ENCODE results near the gene KDM3B. TPM values are rescaled to one million over a fixed set of nuclear protein-coding genes. Genes with fewer than 3 reads are reported as not detected.
"Not testable (repeated sequence)": the region's sequence is repeated elsewhere in the genome, so short reads cannot be mapped to it uniquely, and the experiment has no call there.

The KDM3B gene
- total RNA-seq, 2 donors from 2014 or later, result 98.2 to 104 TPM

- Mint-ChIP-seq H3K27ac (no peak overlapping the region), H3K27me3 (ENCODE audit: insufficient read depth) (peaks cover 23% of the 10 kb centered on the region), H3K4me1 (peaks cover 17% of the 10 kb centered on the region), H3K9me3 (no peaks in the 10 kb centered on the region), H3K36me3 (ENCODE audit: low read depth) (peaks cover 11% of the 10 kb centered on the region), H3K4me3 (no peak overlapping the region)
- Histone ChIP-seq H3K36me3 (ENCODE audit: control insufficient read depth, insufficient read depth, low read length) (peaks cover 10% of the 10 kb centered on the region), H3K27ac (ENCODE audit: low read depth, low read length) (no peak overlapping the region), H3K9me3 (ENCODE audit: control insufficient read depth, low read length) (no peaks in the 10 kb centered on the region), H3K4me1 (ENCODE audit: control insufficient read depth, insufficient read depth, low read length) (peaks cover 7% of the 10 kb centered on the region), H3K9ac (ENCODE audit: extremely low read depth, low read length, poor library complexity, severe bottlenecking) (no peak overlapping the region), H3K27me3 (ENCODE audit: control insufficient read depth, insufficient read depth, low read length, poor library complexity, severe bottlenecking) (peaks cover 8% of the 10 kb centered on the region), H3K4me3 (ENCODE audit: low read length) (no peak overlapping the region)
- WGBS, 2 experiments (ENCODE audit: insufficient coverage in 1 of 2, insufficient read length in 1 of 2), result 90 to 100% methylated on average over 1 to 2 of the region's 2 CpGs
- TF ChIP-seq CTCF (conservative IDR thresholded peaks at IDR 0.05), result no peak
- DNase-seq, result no peak
Measured at GRCh38 chr5:138471052-138471361, 118.5 kb downstream of the KDM3B start.

GRCh38 chr5:138472353-138472752 lies 119.9 kb downstream of the KDM3B start:
- peaks cover 12% of the 10 kb centered on the region for H3K27me3 Mint-ChIP-seq (ENCODE audit: insufficient read depth)
- WGBS, 2 experiments (ENCODE audit: insufficient coverage in 1 of 2, insufficient read length in 1 of 2), result 55 to 67% methylated on average over 5 to 6 of the region's 6 CpGs
- peaks cover 16% of the 10 kb centered on the region for H3K4me1 Mint-ChIP-seq
- peak; percentile 85 for DNase-seq
- H3K27ac ChIP-seq (ENCODE audit: low read depth, low read length), result no peak overlapping the region
- no peak overlapping the region for H3K4me3 ChIP-seq (ENCODE audit: low read length)
- no peak overlapping the region for H3K9ac ChIP-seq (ENCODE audit: extremely low read depth, low read length, poor library complexity, severe bottlenecking)
- no peak overlapping the region for H3K4me3 Mint-ChIP-seq
- no peaks in the 10 kb centered on the region for H3K9me3 ChIP-seq (ENCODE audit: control insufficient read depth, low read length)
- H3K36me3 ChIP-seq (ENCODE audit: control insufficient read depth, insufficient read depth, low read length), result peaks cover 6% of the 10 kb centered on the region
- peaks cover 5% of the 10 kb centered on the region for H3K36me3 Mint-ChIP-seq (ENCODE audit: low read depth)
- H3K27ac Mint-ChIP-seq, result no peak overlapping the region
- TF ChIP-seq CTCF (conservative IDR thresholded peaks at IDR 0.05), result no peak
- H3K27me3 ChIP-seq (ENCODE audit: control insufficient read depth, insufficient read depth, low read length, poor library complexity, severe bottlenecking), result no peaks in the 10 kb centered on the region
- no peaks in the 10 kb centered on the region for H3K9me3 Mint-ChIP-seq
- no peaks in the 10 kb centered on the region for H3K4me1 ChIP-seq (ENCODE audit: control insufficient read depth, insufficient read depth, low read length)

- WGBS, 2 experiments (ENCODE audit: insufficient coverage in 1 of 2, insufficient read length in 1 of 2), result 91 to 96% methylated on average over 5 of the region's 5 CpGs
- peaks cover 14% of the 10 kb centered on the region for H3K4me1 Mint-ChIP-seq
- not testable (repeated sequence) for H3K27ac Mint-ChIP-seq
Measured at GRCh38 chr5:138473151-138473550, 120.7 kb downstream of the KDM3B start.

GRCh38 chr5:138476918-138477317 lies 124.4 kb downstream of the KDM3B start:
- Mint-ChIP-seq H3K4me1 (peaks cover 14% of the 10 kb centered on the region), H3K9me3 (no peaks in the 10 kb centered on the region), H3K27ac (no peak overlapping the region), H3K27me3 (ENCODE audit: insufficient read depth) (peaks cover 15% of the 10 kb centered on the region), H3K4me3 (no peak overlapping the region), H3K36me3 (ENCODE audit: low read depth) (no peaks in the 10 kb centered on the region)
- no peak overlapping the region for H3K9ac ChIP-seq (ENCODE audit: extremely low read depth, low read length, poor library complexity, severe bottlenecking)
- WGBS, 2 experiments (ENCODE audit: insufficient coverage in 1 of 2, insufficient read length in 1 of 2), result 94 to 97% methylated on average over 6 to 7 of the region's 7 CpGs
- H3K27me3 ChIP-seq (ENCODE audit: control insufficient read depth, insufficient read depth, low read length, poor library complexity, severe bottlenecking), result no peaks in the 10 kb centered on the region
- no peaks in the 10 kb centered on the region for H3K36me3 ChIP-seq (ENCODE audit: control insufficient read depth, insufficient read depth, low read length)
- no peak for DNase-seq
- H3K4me3 ChIP-seq (ENCODE audit: low read length), result no peak overlapping the region
- H3K27ac ChIP-seq (ENCODE audit: low read depth, low read length), result no peak overlapping the region
- no peaks in the 10 kb centered on the region for H3K9me3 ChIP-seq (ENCODE audit: control insufficient read depth, low read length)
- H3K4me1 ChIP-seq (ENCODE audit: control insufficient read depth, insufficient read depth, low read length), result no peaks in the 10 kb centered on the region
- TF ChIP-seq CTCF (conservative IDR thresholded peaks at IDR 0.05), result no peak

More at GRCh38 chr5:138473151-138473550, 120.7 kb downstream of the KDM3B start:
- not testable (repeated sequence) for H3K36me3 Mint-ChIP-seq (ENCODE audit: low read depth); H3K27me3 Mint-ChIP-seq (ENCODE audit: insufficient read depth); H3K4me3 ChIP-seq (ENCODE audit: low read length); H3K27ac ChIP-seq (ENCODE audit: low read depth, low read length); H3K36me3 ChIP-seq (ENCODE audit: control insufficient read depth, insufficient read depth, low read length); H3K9me3 ChIP-seq (ENCODE audit: control insufficient read depth, low read length); DNase-seq; H3K4me1 ChIP-seq (ENCODE audit: control insufficient read depth, insufficient read depth, low read length); H3K27me3 ChIP-seq (ENCODE audit: control insufficient read depth, insufficient read depth, low read length, poor library complexity, severe bottlenecking); H3K9me3 Mint-ChIP-seq; H3K4me3 Mint-ChIP-seq; H3K9ac ChIP-seq (ENCODE audit: extremely low read depth, low read length, poor library complexity, severe bottlenecking)

Data from endodermal cell (in vitro differentiated cells).